NCI-H345 treated with DMSO at 0.1 percent for 48 hours (cell line): ENCODE data around the gene SPPL3.
A peak's percentile ranks its signal among the peaks of the same experiment; 100 is the strongest.

Experiments
- DNase-seq: peaks from one replicate; lab custom pipeline; 2025; ENCODE audit not compliant: unreplicated experiment; lab: John Stamatoyannopoulos, UW

Gene SPPL3

DNA sequence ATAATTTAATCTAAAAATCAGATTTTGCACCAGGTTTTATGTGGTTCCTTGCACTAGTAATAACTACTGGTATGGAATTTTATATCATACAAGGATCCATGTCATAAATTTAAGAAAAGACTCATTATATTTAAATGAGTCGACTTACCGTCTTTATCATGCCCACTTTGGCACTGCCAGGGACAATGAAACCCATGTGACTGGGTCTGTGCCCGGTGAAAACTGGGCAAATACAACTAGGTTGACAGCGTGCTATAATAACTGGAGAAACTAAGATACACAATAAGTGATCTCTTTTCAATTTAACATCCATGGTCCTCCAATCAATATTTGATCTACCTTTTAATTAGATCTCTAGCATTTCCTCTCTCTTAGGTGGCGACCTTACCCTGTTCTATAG is 114.0 kb downstream of the SPPL3 start:
- DNase-seq = no peak

DNA sequence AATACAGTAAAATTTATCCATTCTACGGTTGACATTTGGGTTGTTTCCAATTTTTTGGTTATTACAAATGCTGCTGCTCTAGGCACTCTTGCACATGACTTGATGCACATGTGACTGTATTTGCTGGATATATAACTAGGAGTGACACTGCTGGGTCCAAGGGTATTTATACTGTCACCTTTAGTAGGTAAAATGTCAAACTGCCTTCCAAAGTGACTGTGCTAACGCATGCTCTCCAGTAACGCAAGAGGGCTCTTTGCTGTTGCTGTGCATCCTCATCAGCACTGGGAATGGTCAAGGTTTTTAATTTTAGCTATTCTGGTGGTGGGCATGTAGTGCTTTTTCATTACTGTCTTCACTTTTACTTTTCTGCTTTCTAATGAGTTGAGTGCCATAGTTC is 116.3 kb downstream of the SPPL3 start:
- DNase-seq = no peak

- DNase-seq = no peak
Observed at GRCh38 chr12:120784804-120785203, 119.4 kb downstream of the SPPL3 start.

DNA sequence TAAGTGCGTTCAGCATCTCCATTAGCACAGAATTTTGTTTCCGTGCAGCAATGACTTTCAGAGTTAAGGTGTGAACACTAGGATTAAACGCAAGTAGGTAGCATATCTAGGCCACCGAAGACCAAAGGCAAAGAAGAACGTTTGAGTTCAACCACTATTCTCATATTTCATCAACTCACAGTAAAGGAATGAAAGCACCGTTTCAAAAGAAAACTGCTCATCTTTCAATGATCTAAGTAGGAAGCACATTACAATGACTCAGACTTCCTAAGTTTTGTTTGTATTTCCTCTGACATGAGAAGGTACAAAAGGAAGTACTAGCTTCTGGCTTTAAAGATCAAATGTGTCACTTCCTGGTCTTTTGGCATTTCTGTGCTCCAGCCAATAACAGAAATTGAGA is 121.0 kb downstream of the SPPL3 start:
- no peak for DNase-seq

- no peak for DNase-seq
Observed at GRCh38 chr12:120775862-120776552, 128.2 kb downstream of the SPPL3 start.

GRCh38 chr12:120774169-120774916 is 129.8 kb downstream of the SPPL3 start:
- no peak for DNase-seq

DNA sequence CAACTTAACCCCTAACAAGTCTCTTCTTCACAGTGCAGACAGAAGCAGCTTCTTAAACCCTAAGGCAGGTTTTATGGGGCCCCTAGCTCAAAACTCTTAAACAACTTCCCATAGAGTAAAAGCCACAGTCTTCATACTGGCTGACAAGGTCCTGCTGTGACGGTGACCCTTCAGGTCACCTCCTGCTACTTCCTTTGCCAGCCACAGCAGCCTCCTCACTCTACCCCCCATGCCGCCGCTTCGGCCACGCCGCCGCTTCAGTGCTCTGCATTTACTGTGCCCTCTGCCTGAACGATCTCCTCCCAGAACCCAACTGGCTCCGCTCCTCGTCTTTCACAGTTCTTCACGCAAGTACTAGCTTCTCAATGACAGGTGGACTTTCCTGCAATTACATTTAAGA is 133.1 kb downstream of the SPPL3 start:
- DNase-seq = no peak

DNA sequence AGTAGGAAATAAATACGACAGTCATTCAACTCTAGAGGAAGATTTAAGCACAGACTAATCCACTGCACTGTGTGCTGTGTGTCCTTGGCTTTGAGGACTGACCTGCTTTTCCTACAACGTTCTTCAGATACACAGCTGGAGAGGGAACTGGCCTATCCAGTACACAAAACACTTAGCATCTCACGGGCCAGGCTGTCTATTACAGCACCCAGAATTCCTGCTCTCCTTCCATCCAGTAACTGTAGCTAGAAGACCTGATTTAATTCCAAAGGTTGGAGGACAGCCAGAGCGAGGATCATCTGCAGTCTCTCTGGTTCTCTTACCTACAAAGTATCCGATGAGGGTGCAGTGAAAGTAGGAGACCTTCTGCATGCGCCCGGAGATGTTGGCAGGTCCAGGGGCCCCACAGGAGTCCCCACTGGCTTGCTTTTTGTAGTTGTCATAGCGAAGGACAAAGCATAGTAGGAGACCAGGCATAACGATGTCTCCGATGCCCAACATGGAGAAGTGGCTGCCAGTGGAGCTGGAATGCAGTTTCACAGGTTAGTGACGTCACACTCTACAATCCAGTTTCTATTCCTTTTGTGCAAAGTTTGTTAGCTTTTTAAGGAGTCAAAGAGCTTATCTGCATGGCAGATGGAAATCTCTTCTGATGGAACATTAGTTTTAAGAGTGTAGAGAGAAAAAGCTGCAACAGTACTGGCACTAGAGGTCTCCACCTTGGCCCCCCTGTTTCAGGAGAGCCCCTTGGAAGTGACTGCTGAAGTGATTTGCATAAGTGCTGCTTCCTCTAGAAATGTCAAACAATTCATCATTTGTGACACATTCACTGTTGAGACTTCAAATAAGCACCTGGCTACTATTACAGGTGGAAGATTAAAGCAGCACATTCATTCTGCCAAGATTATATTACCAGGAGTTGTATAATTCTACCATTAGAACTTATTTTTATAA is 136.8 kb downstream of the SPPL3 start:
- no peak for DNase-seq

- no peak for DNase-seq
Observed at GRCh38 chr12:120766566-120766965, 137.6 kb downstream of the SPPL3 start.

DNA sequence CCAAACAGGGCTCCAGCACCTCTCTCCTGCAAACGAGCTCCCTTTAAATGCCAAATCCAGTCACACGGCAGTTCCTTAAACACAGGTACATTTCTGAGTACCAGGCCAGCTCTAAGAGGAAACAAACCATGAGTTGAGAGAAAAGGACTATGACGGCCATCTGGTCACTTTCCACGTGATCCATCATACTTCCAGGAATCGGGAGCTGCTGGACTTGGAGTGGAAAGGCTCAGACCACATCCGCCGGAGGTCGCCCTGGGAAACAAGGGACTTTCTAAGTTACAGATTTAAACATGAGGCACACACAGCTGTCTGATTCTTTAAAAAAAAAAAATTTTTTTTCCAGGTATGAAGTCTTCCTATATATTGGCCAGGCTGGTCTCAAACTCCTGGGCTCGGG is 139.3 kb downstream of the SPPL3 start:
- no peak for DNase-seq

- no peak for DNase-seq
Observed at GRCh38 chr12:120763250-120763649, 140.9 kb downstream of the SPPL3 start.

DNA sequence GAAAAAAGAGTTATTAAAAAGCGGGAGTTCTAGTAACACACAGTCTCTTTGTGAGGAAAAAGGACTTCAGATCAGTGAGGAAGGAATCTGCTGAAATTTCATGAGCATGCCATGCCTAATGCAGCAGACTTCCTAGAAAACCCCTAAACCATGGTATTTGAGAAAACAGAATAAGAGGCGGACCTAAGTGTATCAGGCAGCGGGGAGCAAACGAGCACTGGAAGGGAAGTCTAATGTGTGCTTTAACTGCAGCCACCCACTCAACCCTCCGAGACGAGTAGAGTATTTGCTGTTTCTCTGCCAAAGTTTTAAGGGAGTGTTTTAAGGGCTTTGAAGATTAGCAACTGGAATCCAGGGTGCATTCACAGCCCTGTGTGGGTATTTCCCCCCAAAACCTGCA is 142.1 kb downstream of the SPPL3 start:
- no peak for DNase-seq

DNA sequence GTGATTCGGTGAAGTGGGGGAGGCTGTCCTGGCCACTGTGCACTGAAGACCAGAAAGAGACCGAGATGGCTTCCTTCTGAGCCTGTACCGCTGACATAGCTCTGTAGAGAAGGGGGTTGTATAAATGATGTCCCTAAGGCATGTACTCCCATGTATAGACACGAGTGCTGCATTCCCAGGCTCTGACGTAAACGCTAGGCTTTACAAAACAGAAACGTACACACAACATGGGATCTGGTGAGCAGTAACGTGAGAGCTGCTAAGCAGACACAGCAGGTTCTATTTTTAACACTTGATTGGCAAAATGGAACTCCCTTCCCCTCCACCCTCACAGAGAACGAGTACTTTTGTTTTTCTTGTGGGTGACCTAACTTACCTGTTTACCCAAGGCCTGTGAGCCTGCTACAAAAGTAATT is 142.6 kb downstream of the SPPL3 start:
- peak; percentile 39 for DNase-seq

- no peak for DNase-seq
Observed at GRCh38 chr12:120760349-120761254, 143.6 kb downstream of the SPPL3 start.

DNA sequence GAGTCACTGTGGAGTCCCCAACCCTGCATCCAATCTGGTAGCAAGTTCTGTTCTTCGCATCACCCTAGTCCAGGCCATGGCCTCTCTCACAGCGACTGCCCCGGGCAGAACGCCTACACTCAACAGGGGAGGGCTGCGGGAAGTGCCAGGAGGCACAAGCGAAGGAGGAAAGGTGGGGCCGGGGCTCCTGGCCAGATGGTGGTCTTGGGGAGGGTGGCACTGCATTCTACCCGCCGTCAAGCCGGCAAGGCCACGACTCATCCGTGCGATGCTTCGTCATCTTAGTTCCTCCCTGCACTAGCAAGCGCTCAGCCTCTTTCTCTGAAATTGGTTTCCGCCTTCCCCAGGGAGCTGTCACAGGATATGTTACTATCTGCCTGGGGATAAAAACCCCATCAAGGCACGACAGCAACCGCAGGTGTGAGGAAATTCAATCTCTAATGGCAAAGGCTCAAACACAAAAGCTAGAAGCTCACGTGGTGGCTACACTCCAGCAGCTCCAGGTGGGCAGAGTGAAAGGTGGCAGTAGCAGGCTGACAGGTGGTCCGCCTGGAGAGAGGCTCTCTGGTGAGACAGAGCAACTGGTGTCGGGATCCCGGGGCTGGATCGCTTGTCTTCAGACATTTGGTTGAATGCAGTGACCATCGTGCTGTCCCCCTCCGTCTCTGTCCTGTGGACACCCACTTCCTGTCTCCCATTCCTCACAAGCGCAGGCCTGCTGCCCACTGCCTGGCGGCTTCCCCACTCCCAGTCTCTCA is 144.4 kb downstream of the SPPL3 start:
- peak; percentile 94 for DNase-seq

GRCh38 chr12:120758798-120759590 is 145.2 kb downstream of the SPPL3 start:
- DNase-seq = no peak

DNA sequence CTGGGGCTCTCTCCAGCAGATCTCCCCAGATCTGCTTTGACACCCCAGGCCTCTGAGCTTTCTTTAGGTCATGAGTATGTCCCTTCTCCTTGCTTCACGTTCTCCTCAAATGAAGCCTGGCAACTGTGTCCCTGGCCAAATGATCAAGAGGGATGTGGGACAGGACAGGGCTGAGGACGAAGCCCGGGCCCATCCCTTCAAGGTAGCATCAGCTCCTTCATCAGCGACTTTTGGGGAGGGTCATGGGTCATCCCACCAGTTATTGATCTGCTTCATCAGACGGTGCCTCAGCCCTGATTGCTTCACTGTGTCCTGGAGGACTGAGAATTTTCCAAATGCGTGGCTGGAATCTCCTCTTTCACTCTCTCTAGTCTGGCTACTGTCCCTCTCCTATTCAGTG is 146.2 kb downstream of the SPPL3 start:
- no peak for DNase-seq

DNA sequence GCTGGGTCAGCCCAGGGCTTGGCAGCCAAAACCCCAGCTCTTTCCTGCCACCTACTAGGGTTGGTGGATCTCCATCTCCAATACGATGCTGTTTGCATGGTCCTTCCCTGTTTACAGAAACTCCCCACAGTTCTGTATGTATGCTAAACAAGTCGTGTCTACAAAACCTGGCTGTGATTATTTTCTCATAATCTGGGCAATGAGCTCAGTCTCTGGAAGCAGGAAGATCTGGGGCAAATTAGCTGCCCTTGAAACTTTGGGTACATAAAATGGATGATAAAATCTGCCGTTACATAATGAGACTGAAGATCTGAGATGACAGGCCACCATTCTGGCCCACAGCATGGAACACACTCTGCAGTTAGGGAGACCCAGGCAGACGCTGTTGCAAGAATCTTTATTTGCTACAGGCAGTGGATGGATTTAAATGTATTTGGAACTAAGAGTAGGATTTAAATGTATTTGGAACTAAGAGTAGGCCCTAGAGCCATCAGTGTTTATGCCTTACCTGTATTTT is 146.9 kb downstream of the SPPL3 start:
- no peak for DNase-seq

GRCh38 chr12:120755269-120755668 is 148.9 kb downstream of the SPPL3 start:
- no peak for DNase-seq
